NT2/D1 (cell line): Measurements from ENCODE around the gene LRIG1.

Experiments
- DNase-seq: peaks from one replicate; pipeline ENCODE4 v3.0.0-alpha.2; 2011; ENCODE audit warnings: low read depth, low spot score
- H3K27me3 ChIP-seq: 2 replicates; pipeline ENCODE4 v1.6.0; 2011; ENCODE audit warnings: mild to moderate bottlenecking; ENCODE audit not compliant: insufficient read length, insufficient read depth
- H3K36me3 ChIP-seq: 2 replicates; pipeline ENCODE4 v1.6.1; 2011; ENCODE audit warnings: mild to moderate bottlenecking, low read length, mixed read lengths; ENCODE audit not compliant: insufficient read depth, insufficient read length
- H3K4me1 ChIP-seq: 2 replicates; pipeline ENCODE4 v1.5.1; 2011; ENCODE audit not compliant: insufficient read depth, insufficient read length
- H3K4me3 ChIP-seq: 2 replicates; pipeline ENCODE4 v1.5.1; 2011; ENCODE audit warnings: low read depth; ENCODE audit not compliant: insufficient read length
- H3K9ac ChIP-seq: 2 replicates; pipeline ENCODE4 v1.6.0; 2011; ENCODE audit warnings: low read depth; ENCODE audit not compliant: insufficient read length
- H3K9me3 ChIP-seq: 2 replicates; pipeline ENCODE4 v1.5.1; 2011; ENCODE audit warnings: mild to moderate bottlenecking, low read length; ENCODE audit not compliant: insufficient read depth
- SUZ12 ChIP-seq: IDR thresholded peaks from 2 replicates; pipeline ENCODE4 v1.6.1; 2011; ENCODE audit not compliant: insufficient read length, insufficient read depth; ENCODE audit errors: extremely low read depth
- YY1 ChIP-seq: IDR thresholded peaks from 2 replicates; pipeline ENCODE4 v1.6.1; 2011; ENCODE audit not compliant: insufficient read length, insufficient read depth
- ZNF274 ChIP-seq: IDR thresholded peaks from 2 replicates; pipeline ENCODE4 v1.6.1; 2011; ENCODE audit warnings: mild to moderate bottlenecking, low read depth, low read length

LRIG1 gene

DNA sequence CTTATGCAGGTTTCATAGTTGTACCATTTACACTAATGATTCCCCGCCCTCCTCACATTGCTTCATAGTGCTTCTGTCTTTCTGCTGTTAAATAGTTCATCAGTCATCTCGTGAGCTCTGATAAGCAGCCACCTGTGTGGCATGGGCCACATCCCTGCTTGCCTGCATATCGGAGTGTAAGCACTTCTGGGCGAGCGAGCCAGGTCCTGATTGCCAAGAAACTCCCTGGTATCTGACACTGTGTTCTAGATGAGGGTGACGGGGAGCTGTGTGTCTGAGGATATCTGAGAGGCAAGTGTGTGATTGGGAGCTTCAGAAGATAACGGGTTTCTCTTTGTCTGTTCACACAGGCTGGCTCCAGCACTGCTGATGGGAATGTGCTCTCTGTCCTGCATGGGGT is 130.6 kb downstream of the LRIG1 start:
- no peak overlapping the region for H3K9ac ChIP-seq
- peaks cover 15% of the 10 kb centered on the region for H3K36me3 ChIP-seq
- no peaks in the 10 kb centered on the region for H3K4me1 ChIP-seq
- H3K4me3 ChIP-seq = no peak overlapping the region
- H3K27me3 ChIP-seq = no peaks in the 10 kb centered on the region
- no peak for DNase-seq
- H3K9me3 ChIP-seq = no peaks in the 10 kb centered on the region
- TF ChIP-seq YY1 (no peak), ZNF274 (no peak), SUZ12 (no peak)

DNA sequence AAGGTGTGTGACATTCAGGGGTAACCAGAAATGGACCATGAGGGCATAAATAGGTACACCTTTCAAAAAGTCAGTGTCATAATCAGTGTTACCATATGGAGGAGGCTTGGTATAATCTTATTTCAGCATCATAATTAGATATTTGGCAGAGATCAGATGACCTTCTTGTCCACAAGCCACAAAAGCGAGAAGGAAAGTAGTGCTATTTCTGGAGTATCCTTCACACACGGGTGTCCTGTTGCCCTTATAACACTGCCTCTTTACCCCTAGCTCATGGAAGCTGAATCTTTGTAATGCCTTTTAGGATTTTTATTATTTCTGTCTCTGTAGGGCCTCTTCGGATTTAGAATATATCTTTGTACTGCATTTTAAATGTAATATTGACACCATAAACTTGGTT is 132.8 kb downstream of the LRIG1 start:
- H3K9me3 ChIP-seq = no peaks in the 10 kb centered on the region
- no peaks in the 10 kb centered on the region for H3K4me1 ChIP-seq
- TF ChIP-seq YY1 (no peak), SUZ12 (no peak), ZNF274 (no peak)
- no peak overlapping the region for H3K9ac ChIP-seq
- no peak overlapping the region for H3K4me3 ChIP-seq
- no peak for DNase-seq
- H3K36me3 ChIP-seq = peaks cover 10% of the 10 kb centered on the region
- H3K27me3 ChIP-seq = no peaks in the 10 kb centered on the region

DNA sequence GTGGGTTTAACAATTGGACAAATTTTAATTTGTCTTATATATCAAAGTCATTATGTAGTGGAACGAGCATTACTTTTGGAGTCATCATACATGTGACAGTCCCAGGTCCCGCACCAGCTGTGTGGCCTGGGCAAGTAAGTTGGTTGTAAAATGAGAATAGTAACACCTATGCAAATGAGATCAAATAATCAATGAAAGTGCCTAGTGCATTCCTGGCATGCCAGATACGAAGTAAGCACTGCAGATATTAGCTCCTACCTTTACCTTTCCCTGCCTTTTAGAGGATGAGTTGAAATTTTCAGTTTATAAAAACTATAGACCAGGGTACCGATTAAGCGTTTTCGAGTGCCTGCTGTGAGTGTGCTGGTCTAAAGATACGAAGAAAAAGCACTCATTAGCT is 134.1 kb downstream of the LRIG1 start:
- no peaks in the 10 kb centered on the region for H3K4me1 ChIP-seq

DNA sequence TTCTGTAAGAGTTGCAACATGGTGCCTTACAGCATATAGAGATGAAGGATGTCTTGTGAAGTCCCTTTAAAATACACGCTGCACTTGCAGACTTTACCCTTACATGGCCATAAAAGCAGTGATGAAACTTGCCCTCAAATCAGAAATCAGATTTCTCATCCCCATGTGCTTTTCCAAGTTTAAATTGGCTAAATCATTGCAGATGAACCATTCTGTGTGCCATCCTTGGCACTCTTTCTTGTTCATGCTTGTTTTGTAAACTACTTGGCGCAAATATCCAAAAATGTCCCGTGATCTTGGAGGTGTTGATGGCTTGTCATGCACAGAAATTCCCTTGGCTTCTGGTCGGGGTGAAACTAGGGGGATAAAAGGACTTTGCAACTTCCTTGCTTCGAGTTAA is 135.7 kb downstream of the LRIG1 start:
- no peak overlapping the region for H3K4me3 ChIP-seq
- H3K9me3 ChIP-seq = no peaks in the 10 kb centered on the region
- H3K4me1 ChIP-seq = no peaks in the 10 kb centered on the region
- H3K36me3 ChIP-seq = peaks cover 3% of the 10 kb centered on the region
- no peak for DNase-seq
- TF ChIP-seq ZNF274 (no peak), SUZ12 (no peak), YY1 (no peak)
- no peaks in the 10 kb centered on the region for H3K27me3 ChIP-seq
- H3K9ac ChIP-seq = no peak overlapping the region

More for the DNA sequence above, 134.1 kb downstream of the LRIG1 start:
- H3K27me3 ChIP-seq = no peaks in the 10 kb centered on the region
- H3K9me3 ChIP-seq = no peaks in the 10 kb centered on the region
- no peak for DNase-seq
- no peak overlapping the region for H3K9ac ChIP-seq
- peaks cover 10% of the 10 kb centered on the region for H3K36me3 ChIP-seq
- TF ChIP-seq ZNF274 (no peak), YY1 (no peak), SUZ12 (no peak)
- no peak overlapping the region for H3K4me3 ChIP-seq

DNA sequence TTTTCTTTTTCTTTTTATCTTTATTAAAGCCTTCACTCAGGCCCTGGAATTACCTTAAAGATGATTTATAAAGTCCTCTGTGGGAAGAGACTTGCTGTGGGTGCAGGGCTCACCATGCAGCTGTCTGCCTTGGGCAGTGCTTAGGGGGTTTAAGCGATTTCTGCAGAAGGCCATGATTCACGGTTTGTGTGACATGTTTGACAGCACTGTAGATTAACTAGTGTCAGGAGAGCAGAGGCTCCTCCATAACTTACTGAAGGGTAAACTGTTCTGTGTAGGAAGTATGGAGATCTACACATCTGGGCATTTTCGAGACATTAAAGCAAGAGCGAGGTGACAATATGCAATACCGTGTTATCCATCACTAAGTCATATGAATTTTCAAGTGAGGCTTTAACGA is 137.7 kb downstream of the LRIG1 start:
- no peak for DNase-seq
- no peaks in the 10 kb centered on the region for H3K36me3 ChIP-seq
- no peaks in the 10 kb centered on the region for H3K9me3 ChIP-seq
- no peaks in the 10 kb centered on the region for H3K4me1 ChIP-seq
- H3K9ac ChIP-seq = no peak overlapping the region
- TF ChIP-seq SUZ12 (no peak), ZNF274 (no peak), YY1 (no peak)
- H3K4me3 ChIP-seq = no peak overlapping the region
- H3K27me3 ChIP-seq = no peaks in the 10 kb centered on the region

DNA sequence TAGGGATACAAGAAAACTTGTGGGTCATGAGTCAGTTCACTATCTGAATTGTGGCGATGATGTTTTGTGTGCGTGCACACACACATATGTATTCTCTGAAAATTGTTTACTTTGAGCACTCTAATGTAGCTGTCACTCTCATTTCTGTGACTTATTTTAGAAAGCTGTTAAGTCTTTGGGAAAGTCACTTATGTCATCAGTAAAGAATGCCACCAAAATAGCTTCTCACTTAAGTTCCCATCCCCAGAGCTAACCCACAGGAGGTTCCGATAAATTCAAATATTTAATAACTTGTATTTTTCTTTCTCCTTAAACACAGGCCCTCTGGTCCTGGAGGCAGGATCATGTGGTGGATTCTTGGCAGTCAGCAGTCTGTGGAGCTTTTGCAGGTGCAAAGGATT is 138.3 kb downstream of the LRIG1 start:
- no peaks in the 10 kb centered on the region for H3K36me3 ChIP-seq
- no peaks in the 10 kb centered on the region for H3K27me3 ChIP-seq
- H3K9me3 ChIP-seq = no peaks in the 10 kb centered on the region
- no peak for DNase-seq
- TF ChIP-seq SUZ12 = no peak
- TF ChIP-seq YY1 = no peak
- no peak for TF ChIP-seq ZNF274
- H3K9ac ChIP-seq = no peak overlapping the region
- H3K4me1 ChIP-seq = no peaks in the 10 kb centered on the region
- no peak overlapping the region for H3K4me3 ChIP-seq

DNA sequence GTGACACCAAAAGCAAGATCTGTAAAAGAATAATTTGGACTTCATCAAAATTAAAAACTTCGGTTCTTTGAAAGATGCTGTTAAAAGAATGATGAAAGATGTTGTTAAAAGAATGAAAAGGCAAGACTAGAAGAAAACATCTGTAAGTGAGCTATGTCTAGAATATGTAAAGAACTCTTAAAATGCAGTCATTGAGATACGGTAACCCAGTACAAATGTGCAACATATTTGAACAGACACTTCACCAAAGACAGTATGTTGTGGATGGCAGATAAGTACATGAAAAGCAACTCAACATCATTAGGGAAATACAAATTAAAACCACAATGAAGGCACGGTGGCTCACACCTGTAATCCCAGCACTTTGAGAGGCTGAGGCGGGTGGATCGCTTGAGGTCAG is 139.5 kb downstream of the LRIG1 start:
- no peak for DNase-seq
- Histone ChIP-seq H3K9me3 (no peaks in the 10 kb centered on the region), H3K27me3 (no peaks in the 10 kb centered on the region), H3K4me1 (no peaks in the 10 kb centered on the region), H3K9ac (no peak overlapping the region), H3K4me3 (no peak overlapping the region), H3K36me3 (no peaks in the 10 kb centered on the region)
- TF ChIP-seq ZNF274 (no peak), SUZ12 (no peak), YY1 (no peak)

DNA sequence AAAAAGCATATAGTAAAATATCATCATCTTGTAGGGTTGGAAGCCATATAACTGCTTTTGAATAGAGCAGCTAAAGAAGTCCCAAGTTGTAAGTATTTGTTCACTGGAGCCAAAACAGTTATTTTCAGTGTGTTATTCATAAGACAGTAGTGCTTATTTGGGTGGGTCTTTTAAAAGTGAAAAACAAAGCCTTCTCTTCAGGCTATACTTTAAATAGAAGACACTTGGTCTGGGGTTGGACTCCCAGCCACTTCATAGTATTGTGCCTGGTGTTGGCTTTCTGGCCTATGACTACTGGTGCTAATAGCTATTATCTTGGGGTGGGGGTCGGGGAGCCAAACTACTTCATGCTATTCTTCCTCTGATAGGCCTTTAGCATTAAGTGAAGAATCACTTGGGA is 144.8 kb downstream of the LRIG1 start:
- Histone ChIP-seq H3K4me3 (no peak overlapping the region), H3K9me3 (no peaks in the 10 kb centered on the region), H3K9ac (no peak overlapping the region), H3K27me3 (no peaks in the 10 kb centered on the region), H3K4me1 (no peaks in the 10 kb centered on the region), H3K36me3 (no peaks in the 10 kb centered on the region)
- DNase-seq = no peak
- no peak for TF ChIP-seq SUZ12
- no peak for TF ChIP-seq ZNF274
